ENCODE results near the gene SLC38A3.

The SLC38A3 gene

DNA sequence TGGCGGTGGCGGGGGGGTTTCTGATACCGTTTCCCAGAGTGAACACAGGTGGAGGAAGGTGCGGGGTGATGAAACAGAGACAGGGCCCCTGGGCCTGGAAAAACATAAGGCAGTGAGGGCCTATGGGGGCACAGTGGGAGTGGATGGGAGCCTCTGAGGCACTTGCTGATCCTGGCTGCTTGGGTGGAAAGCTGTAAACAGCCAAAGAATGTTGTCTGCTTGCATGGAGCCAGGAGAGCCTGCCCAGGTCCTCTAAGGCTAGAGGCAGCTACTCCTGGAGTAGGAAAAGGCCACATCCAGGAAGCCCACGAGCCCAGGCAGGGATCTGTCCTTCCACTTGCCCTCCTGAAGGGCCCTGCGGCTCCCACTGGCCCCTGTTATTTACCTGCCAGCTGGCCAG is 60.9 kb downstream of the SLC38A3 start:
- no peaks in the 10 kb centered on the region for H3K9me3 ChIP-seq
- H3K27ac ChIP-seq: no peak overlapping the region
- no peak overlapping the region for H3K4me3 ChIP-seq (ENCODE audit: low read depth in 1 of 2, low read length in 1 of 2)
- peaks cover 49% of the 10 kb centered on the region for H3K27me3 ChIP-seq
- TF ChIP-seq, protein P1, sequence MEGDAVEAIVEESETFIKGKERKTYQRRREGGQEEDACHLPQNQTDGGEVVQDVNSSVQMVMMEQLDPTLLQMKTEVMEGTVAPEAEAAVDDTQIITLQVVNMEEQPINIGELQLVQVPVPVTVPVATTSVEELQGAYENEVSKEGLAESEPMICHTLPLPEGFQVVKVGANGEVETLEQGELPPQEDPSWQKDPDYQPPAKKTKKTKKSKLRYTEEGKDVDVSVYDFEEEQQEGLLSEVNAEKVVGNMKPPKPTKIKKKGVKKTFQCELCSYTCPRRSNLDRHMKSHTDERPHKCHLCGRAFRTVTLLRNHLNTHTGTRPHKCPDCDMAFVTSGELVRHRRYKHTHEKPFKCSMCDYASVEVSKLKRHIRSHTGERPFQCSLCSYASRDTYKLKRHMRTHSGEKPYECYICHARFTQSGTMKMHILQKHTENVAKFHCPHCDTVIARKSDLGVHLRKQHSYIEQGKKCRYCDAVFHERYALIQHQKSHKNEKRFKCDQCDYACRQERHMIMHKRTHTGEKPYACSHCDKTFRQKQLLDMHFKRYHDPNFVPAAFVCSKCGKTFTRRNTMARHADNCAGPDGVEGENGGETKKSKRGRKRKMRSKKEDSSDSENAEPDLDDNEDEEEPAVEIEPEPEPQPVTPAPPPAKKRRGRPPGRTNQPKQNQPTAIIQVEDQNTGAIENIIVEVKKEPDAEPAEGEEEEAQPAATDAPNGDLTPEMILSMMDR (IDR thresholded peaks at IDR 0.05): no peak
- H3K4me1 ChIP-seq (ENCODE audit: control insufficient read depth in 1 of 2, insufficient read depth in 1 of 2, low read depth in 1 of 2, low read length in 1 of 2): peaks cover under 1 to 1% of the 10 kb centered on the region in 2 experiments
- peaks cover 18% of the 10 kb centered on the region for H3K36me3 ChIP-seq

DNA sequence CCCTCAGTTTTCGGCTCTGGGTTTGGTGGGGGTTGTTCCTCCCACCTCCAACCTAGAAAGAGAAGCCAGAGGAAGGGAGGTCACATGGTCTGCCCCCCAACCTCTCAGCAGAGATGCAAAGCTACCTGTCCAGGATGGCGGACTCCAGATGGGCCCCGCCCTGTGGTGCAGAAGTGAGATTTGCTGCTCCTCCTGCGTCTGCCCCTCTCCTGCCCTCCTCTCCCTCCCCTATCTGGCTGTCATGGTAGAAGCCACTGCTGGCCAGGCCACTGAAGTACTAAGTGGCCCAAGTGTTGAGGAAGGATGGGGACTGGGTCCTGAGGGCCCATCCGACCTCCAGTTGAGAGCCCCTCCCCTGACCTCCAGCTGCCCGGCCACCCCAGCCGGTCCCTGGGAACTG is 61.8 kb downstream of the SLC38A3 start:
- Histone ChIP-seq H3K4me1 (ENCODE audit: control insufficient read depth in 1 of 2, insufficient read depth in 1 of 2, low read depth in 1 of 2, low read length in 1 of 2) (no peaks in the 10 kb centered on the region), H3K36me3 (peaks cover 13% of the 10 kb centered on the region), H3K4me3 (ENCODE audit: low read depth in 1 of 2, low read length in 1 of 2) (no peak overlapping the region), H3K27ac (no peak overlapping the region), H3K9me3 (no peaks in the 10 kb centered on the region), H3K27me3 (peaks cover 49% of the 10 kb centered on the region)
- TF ChIP-seq, protein P1 (IDR thresholded peaks at IDR 0.05): no peak

DNA sequence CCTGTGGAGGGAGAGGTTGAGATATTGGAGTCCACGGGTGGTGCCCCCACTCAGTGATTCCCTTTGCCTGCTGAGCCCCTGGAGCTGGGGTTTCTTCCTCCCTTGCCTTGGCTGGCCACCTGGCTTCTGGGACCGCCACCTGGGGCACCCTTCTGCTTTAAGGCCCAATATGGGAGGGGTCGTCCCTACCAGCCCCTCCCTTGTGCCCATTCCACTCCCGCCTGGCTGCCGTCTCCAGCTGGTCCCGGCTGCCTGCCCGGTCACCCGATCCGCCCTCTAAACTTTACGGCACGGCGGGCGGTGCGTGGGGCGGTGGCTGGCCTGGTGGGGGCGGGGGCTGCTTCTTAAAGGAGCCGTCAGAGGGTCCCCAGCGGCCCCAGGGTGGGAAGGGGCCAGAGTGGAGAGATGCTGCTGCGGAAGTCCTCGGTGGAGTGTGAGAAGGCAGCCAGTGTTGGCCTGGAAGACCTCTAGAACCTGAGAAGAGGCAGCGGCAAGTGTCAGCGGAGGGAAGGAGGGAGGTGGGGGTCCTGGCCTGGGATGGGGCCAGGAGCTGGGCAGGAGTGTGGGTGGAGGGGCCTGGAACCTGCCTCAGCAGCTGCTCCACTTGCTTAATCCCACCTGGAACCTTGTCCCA is 62.3 kb downstream of the SLC38A3 start:
- TF ChIP-seq, protein P1 (IDR thresholded peaks at IDR 0.05): no peak
- H3K4me3 ChIP-seq (ENCODE audit: low read depth in 1 of 2, low read length in 1 of 2): no peak overlapping the region
- H3K36me3 ChIP-seq: peaks cover 7% of the 10 kb centered on the region
- no peaks in the 10 kb centered on the region for H3K4me1 ChIP-seq (ENCODE audit: control insufficient read depth in 1 of 2, insufficient read depth in 1 of 2, low read depth in 1 of 2, low read length in 1 of 2)
- no peaks in the 10 kb centered on the region for H3K9me3 ChIP-seq
- no peak overlapping the region for H3K27ac ChIP-seq
- H3K27me3 ChIP-seq: peaks cover 49% of the 10 kb centered on the region

DNA sequence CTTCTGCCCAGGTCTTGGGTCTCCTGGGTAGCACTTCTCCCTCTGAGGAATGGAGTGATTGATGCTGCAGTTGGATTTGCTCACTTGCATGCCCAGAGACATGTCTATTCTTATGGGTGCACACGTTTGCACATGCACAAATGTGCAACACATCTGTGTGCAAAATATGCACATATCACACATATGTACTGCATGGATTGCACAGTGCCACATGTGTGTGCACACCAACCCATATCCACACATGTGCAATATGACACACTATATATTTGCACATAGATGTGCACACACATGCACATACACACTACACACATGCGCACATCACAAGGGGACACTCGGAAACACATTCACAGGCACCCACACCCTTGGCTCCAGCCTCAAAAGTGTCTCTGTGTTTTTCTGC is 63.2 kb downstream of the SLC38A3 start:
- no peaks in the 10 kb centered on the region for H3K36me3 ChIP-seq
- peaks cover 50% of the 10 kb centered on the region for H3K27me3 ChIP-seq
- H3K4me1 ChIP-seq (ENCODE audit: control insufficient read depth in 1 of 2, insufficient read depth in 1 of 2, low read depth in 1 of 2, low read length in 1 of 2): peaks cover 7 to 8% of the 10 kb centered on the region in 2 experiments
- no peak overlapping the region for H3K4me3 ChIP-seq (ENCODE audit: low read depth in 1 of 2, low read length in 1 of 2)
- no peak overlapping the region for H3K27ac ChIP-seq
- TF ChIP-seq, protein P1 (IDR thresholded peaks at IDR 0.05): no peak
- H3K9me3 ChIP-seq: no peaks in the 10 kb centered on the region

DNA sequence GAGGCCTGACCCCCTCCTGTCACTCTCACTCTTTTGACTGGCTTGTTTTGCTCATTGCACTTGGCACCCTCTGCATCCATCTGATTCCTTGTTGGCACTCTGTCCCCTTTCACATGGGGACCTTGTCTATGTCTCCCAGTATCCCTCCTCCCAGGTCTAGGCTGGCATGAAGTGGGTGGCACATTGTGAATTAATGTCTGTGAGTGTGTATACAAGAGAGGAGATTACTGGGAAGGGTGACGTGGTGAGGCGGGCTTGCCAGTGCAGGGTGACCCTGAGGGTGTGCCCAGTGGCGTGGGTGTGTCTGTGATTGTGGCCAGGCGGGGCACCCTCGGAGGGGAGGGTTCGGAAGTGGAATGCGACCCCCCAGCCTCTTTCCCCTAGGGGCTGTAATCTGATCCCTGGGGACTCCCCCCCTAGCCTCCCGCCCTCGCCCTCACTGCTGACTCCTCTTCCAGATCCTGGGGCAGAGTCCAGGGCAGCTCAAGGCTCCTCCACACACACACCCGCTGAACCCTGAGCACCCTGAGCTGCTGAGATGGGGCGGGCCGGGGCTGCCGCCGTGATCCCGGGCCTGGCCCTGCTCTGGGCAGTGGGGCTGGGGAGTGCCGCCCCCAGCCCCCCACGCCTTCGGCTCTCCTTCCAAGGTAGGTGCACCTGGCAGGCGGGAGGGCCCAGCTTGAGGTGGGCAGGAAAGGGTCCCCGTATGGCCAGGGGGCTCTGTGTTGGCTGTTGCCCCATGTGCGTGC is 63.8 kb downstream of the SLC38A3 start, which contains the start of gene SEMA3B:
Gene SEMA3B, plus strand, starts transcription at position 445 of the 749 bp plus-strand sequence. Its CDS starts 94 bp downstream, at position 539.
- Histone ChIP-seq H3K27ac (no peak within 1 kb of the TSS), H3K27me3 (peaks cover 56% of the 10 kb centered on the region), H3K4me3 (ENCODE audit: low read depth in 1 of 2, low read length in 1 of 2) (no peak within 1 kb of the TSS), H3K9me3 (no peaks in the 10 kb centered on the region), H3K36me3 (no peaks in the 10 kb centered on the region), H3K4me1 (ENCODE audit: control insufficient read depth in 1 of 2, insufficient read depth in 1 of 2, low read depth in 1 of 2, low read length in 1 of 2) (peaks cover 13 to 14% of the 10 kb centered on the region in 2 experiments)
- TF ChIP-seq, protein P1 (IDR thresholded peaks at IDR 0.05): no peak

Measured in neutrophil (primary cell).